ENCODE data around the gene RAP1B.

RAP1B gene

DNA sequence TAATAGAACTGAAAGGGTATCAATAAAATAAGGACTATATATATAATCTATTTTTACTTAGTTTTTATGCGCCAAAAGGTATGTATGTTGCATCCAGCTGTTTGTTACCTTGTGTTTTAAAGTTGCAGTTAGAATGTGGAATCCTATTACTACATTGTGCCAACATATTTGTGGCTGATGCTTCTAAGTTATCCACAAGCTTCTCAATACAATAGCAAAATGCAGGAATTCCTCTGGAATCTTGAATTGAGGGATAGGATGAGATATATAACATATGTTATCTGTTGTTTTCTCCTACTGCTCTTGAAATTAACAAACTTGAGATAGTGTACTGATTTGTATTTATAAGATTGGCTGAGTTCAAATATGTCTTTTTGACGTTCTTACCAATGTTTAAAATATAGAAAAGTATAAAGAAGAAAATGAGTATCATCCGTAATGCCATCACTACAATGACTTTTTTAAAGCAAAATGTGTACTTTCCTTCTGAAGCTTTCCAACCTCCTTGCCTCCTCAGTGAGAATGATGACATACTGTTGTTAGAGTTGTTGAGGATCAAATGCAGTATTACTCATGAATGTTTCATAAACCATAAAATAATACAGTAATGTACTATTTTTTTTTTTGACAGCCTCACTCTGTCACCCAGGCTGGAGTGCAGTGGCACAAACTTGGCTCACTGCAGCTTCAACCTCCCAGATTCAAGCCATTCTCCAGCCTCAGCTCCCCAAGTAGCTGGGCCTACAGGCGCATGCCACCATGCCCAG, 6.6 kb downstream of the RAP1B start:
- TF ChIP-seq, protein P1, sequence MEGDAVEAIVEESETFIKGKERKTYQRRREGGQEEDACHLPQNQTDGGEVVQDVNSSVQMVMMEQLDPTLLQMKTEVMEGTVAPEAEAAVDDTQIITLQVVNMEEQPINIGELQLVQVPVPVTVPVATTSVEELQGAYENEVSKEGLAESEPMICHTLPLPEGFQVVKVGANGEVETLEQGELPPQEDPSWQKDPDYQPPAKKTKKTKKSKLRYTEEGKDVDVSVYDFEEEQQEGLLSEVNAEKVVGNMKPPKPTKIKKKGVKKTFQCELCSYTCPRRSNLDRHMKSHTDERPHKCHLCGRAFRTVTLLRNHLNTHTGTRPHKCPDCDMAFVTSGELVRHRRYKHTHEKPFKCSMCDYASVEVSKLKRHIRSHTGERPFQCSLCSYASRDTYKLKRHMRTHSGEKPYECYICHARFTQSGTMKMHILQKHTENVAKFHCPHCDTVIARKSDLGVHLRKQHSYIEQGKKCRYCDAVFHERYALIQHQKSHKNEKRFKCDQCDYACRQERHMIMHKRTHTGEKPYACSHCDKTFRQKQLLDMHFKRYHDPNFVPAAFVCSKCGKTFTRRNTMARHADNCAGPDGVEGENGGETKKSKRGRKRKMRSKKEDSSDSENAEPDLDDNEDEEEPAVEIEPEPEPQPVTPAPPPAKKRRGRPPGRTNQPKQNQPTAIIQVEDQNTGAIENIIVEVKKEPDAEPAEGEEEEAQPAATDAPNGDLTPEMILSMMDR (IDR thresholded peaks at IDR 0.05; ENCODE audit: insufficient read depth, low read length, poor library complexity, severe bottlenecking): no peak
- Histone ChIP-seq H3K36me3 (ENCODE audit: control insufficient read depth, insufficient read depth, low read length) (no peaks in the 10 kb centered on the region), H3K4me3 (replicated peaks; ENCODE audit: low read depth, low read length) (no peak overlapping the region), H3K27me3 (replicated peaks; ENCODE audit: control insufficient read depth, insufficient read depth, low read length) (no peaks in the 10 kb centered on the region)
- no peak for DNase-seq (ENCODE audit: extremely low read depth, insufficient read length)

DNA sequence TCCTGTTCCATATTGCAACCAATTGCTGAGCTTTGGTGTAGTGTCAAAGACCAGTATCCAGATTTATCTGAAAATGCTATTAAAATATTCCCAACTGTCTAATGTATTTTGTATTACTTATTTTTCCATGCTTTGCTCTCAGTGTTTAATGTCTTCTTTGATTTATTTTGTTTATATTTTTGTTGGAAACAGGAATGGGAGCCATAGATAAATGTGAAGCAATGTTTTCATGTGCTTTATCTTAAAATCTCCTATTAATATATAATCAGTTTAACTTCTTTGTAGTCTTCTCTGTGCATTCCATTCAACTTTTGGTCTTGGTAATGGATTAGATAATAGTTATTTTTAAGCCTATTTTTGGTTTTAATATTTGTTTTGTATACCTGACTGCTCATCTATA, 8.8 kb downstream of the RAP1B start:
- DNase-seq (ENCODE audit: extremely low read depth, insufficient read length): no peak
- Histone ChIP-seq H3K27me3 (replicated peaks; ENCODE audit: control insufficient read depth, insufficient read depth, low read length) (no peaks in the 10 kb centered on the region), H3K36me3 (ENCODE audit: control insufficient read depth, insufficient read depth, low read length) (no peaks in the 10 kb centered on the region), H3K4me3 (replicated peaks; ENCODE audit: low read depth, low read length) (no peak overlapping the region)
- TF ChIP-seq, protein P1 (IDR thresholded peaks at IDR 0.05; ENCODE audit: insufficient read depth, low read length, poor library complexity, severe bottlenecking): no peak

DNA sequence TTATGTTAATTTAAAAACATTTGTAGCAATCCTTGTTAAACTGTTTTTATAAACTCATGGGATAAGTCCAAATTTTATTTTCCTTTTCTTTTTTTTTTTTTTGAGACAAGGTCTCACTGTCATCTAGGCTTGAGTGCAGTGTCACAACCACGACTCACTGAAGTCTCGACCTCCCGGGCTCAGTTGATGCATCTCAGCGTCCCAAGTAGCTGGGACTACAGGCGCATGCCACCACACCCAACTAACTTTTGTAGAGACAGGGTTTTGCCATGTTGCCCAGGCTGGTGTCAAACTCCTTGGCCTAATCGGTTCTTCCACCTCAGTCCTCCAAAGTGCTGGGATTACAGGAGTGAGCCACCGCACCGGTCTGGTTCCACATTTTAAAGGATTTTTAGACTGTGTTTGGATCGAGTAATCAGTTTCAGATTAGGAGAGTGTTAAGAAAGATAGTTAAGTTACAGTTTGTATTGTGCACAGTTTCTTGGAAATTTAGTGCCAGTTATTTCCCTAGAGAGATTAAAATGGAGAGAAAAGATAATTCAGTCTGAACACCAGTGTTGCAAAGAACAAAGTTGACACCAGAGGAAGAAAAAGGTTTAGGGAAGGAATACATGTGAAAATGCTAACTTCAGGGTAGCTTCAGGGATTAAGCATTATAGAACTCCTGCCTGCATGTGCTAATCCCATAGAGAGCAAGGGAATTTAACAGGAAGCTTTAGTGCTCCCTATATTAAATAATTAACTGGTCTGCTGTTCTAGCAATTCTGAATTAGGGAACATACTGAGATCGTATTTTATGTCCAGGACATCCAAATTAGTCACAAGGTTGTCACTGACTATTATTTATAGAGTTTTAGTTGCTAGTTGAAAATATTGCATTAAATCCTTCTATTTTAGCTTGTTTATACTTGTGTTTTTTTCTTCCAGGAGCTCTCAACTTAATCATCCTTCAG, 10.1 kb downstream of the RAP1B start:
- no peak for DNase-seq (ENCODE audit: extremely low read depth, insufficient read length)
- no peaks in the 10 kb centered on the region for H3K36me3 ChIP-seq (ENCODE audit: control insufficient read depth, insufficient read depth, low read length)
- no peak overlapping the region for H3K4me3 ChIP-seq (replicated peaks; ENCODE audit: low read depth, low read length)
- H3K27me3 ChIP-seq (replicated peaks; ENCODE audit: control insufficient read depth, insufficient read depth, low read length): no peaks in the 10 kb centered on the region
- TF ChIP-seq, protein P1 (IDR thresholded peaks at IDR 0.05; ENCODE audit: insufficient read depth, low read length, poor library complexity, severe bottlenecking): no peak

- TF ChIP-seq, protein P1 (IDR thresholded peaks at IDR 0.05; ENCODE audit: insufficient read depth, low read length, poor library complexity, severe bottlenecking): no peak
- H3K27me3 ChIP-seq (replicated peaks; ENCODE audit: control insufficient read depth, insufficient read depth, low read length): no peaks in the 10 kb centered on the region
- H3K4me3 ChIP-seq (replicated peaks; ENCODE audit: low read depth, low read length): no peak overlapping the region
- DNase-seq (ENCODE audit: extremely low read depth, insufficient read length): no peak
- H3K36me3 ChIP-seq (ENCODE audit: control insufficient read depth, insufficient read depth, low read length): no peaks in the 10 kb centered on the region
Observed at GRCh38 chr12:68621472-68622081, 10.9 kb downstream of the RAP1B start.

- peaks cover 6% of the 10 kb centered on the region for H3K36me3 ChIP-seq (ENCODE audit: control insufficient read depth, insufficient read depth, low read length)
- DNase-seq (ENCODE audit: extremely low read depth, insufficient read length): no peak
Observed at GRCh38 chr12:68622250-68622649, 11.6 kb downstream of the RAP1B start.

More at GRCh38 chr12:68622250-68622649, 11.6 kb downstream of the RAP1B start:
- no peak overlapping the region for H3K4me3 ChIP-seq (replicated peaks; ENCODE audit: low read depth, low read length)
- no peaks in the 10 kb centered on the region for H3K27me3 ChIP-seq (replicated peaks; ENCODE audit: control insufficient read depth, insufficient read depth, low read length)
- TF ChIP-seq, protein P1 (IDR thresholded peaks at IDR 0.05; ENCODE audit: insufficient read depth, low read length, poor library complexity, severe bottlenecking): no peak
